Measurements from ENCODE around the gene ALKBH2.

ALKBH2 gene

GRCh38 chr12:109093022-109093918, at the start of gene ALKBH2:
TSS of gene ALKBH2 (minus strand) at chr12:109093472. CDS start at chr12:109092786, 686 bp downstream.
- Histone ChIP-seq H3K9ac (peak within 1 kb of the TSS; percentile 46 to 73 (median 67)), H3K4me3 (peak within 1 kb of the TSS; percentile 52 to 68 (median 56)), H3K27me3 (no peaks in the 10 kb centered on the region), H4K20me1 (peaks cover 0 to 11% (median 0%) of the 10 kb centered on the region in 11 experiments; a peak in 3 of 22 replicates), H3K9me3 (replicated peaks in 1 of 11) (no peaks in the 10 kb centered on the region), H3K36me3 (peaks cover 10 to 37% (median 23%) of the 10 kb centered on the region in 11 experiments; a peak in 20 of 22 replicates), H3K4me2 (peak within 1 kb of the TSS; percentile 74 to 97 (median 88)), H3K4me1 (peaks cover 25 to 64% (median 48%) of the 10 kb centered on the region in 10 experiments), H3K27ac (peak within 1 kb of the TSS; percentile 4 to 75 (median 60); a peak in 20 of 22 replicates)
- no peak for TF ChIP-seq Cebpa-rat (IDR thresholded peaks at IDR 0.05)

- no peak overlapping the region for H3K27ac ChIP-seq
- H3K4me3 ChIP-seq: no peak overlapping the region
- TF ChIP-seq Cebpa-rat (IDR thresholded peaks at IDR 0.05): no peak
- H3K27me3 ChIP-seq: no peaks in the 10 kb centered on the region
- no peak overlapping the region for H3K4me2 ChIP-seq
- H3K36me3 ChIP-seq: no peaks in the 10 kb centered on the region
- H3K4me1 ChIP-seq: no peaks in the 10 kb centered on the region
- no peaks in the 10 kb centered on the region for H4K20me1 ChIP-seq
- no peak overlapping the region for H3K9ac ChIP-seq
- H3K9me3 ChIP-seq (replicated peaks in 1 of 11): peaks cover 7 to 15% (median 12%) of the 10 kb centered on the region in 11 experiments; a peak in 20 of 22 replicates
Observed at GRCh38 chr12:109140560-109140959, 47.3 kb upstream of the ALKBH2 start.

- Histone ChIP-seq H3K36me3 (no peaks in the 10 kb centered on the region), H3K4me1 (no peaks in the 10 kb centered on the region), H3K9me3 (replicated peaks in 1 of 11) (peaks cover 7 to 15% (median 12%) of the 10 kb centered on the region in 11 experiments; a peak in 20 of 22 replicates), H3K9ac (no peak overlapping the region), H4K20me1 (no peaks in the 10 kb centered on the region), H3K27me3 (no peaks in the 10 kb centered on the region), H3K4me3 (no peak overlapping the region), H3K27ac (no peak overlapping the region), H3K4me2 (no peak overlapping the region)
- no peak for TF ChIP-seq Cebpa-rat (IDR thresholded peaks at IDR 0.05)
Observed at GRCh38 chr12:109139791-109140190, 46.5 kb upstream of the ALKBH2 start.

- no peak overlapping the region for H3K27ac ChIP-seq
- peaks cover 7 to 15% (median 12%) of the 10 kb centered on the region in 11 experiments; a peak in 20 of 22 replicates for H3K9me3 ChIP-seq (replicated peaks in 1 of 11)
- no peaks in the 10 kb centered on the region for H3K4me1 ChIP-seq
- H3K4me3 ChIP-seq: no peak overlapping the region
- H4K20me1 ChIP-seq: no peaks in the 10 kb centered on the region
- no peak overlapping the region for H3K9ac ChIP-seq
- no peak overlapping the region for H3K4me2 ChIP-seq
- H3K36me3 ChIP-seq: no peaks in the 10 kb centered on the region
- no peaks in the 10 kb centered on the region for H3K27me3 ChIP-seq
- no peak for TF ChIP-seq Cebpa-rat (IDR thresholded peaks at IDR 0.05)
Observed at GRCh38 chr12:109139360-109139759, 46.1 kb upstream of the ALKBH2 start.

GRCh38 chr12:109137055-109137454, 43.8 kb upstream of the ALKBH2 start:
- Histone ChIP-seq H3K4me1 (no peaks in the 10 kb centered on the region), H3K4me3 (no peak overlapping the region), H4K20me1 (no peaks in the 10 kb centered on the region), H3K36me3 (no peaks in the 10 kb centered on the region), H3K27ac (no peak overlapping the region), H3K27me3 (no peaks in the 10 kb centered on the region), H3K4me2 (no peak overlapping the region), H3K9ac (no peak overlapping the region), H3K9me3 (replicated peaks in 1 of 11) (peaks cover 7 to 15% (median 12%) of the 10 kb centered on the region in 11 experiments; a peak in 20 of 22 replicates)
- no peak for TF ChIP-seq Cebpa-rat (IDR thresholded peaks at IDR 0.05)

GRCh38 chr12:109134186-109134917, 41.1 kb upstream of the ALKBH2 start:
- peaks cover 7 to 15% (median 12%) of the 10 kb centered on the region in 11 experiments; a peak in 20 of 22 replicates for H3K9me3 ChIP-seq (replicated peaks in 1 of 11)
- no peak overlapping the region for H3K27ac ChIP-seq
- no peak overlapping the region for H3K4me2 ChIP-seq
- H4K20me1 ChIP-seq: no peaks in the 10 kb centered on the region
- no peaks in the 10 kb centered on the region for H3K27me3 ChIP-seq
- no peak overlapping the region for H3K9ac ChIP-seq
- H3K4me1 ChIP-seq: peaks cover 0 to 15% (median 8%) of the 10 kb centered on the region in 10 experiments; a peak in 9 of 20 replicates
- H3K4me3 ChIP-seq: no peak overlapping the region
- no peak for TF ChIP-seq Cebpa-rat (IDR thresholded peaks at IDR 0.05)
- H3K36me3 ChIP-seq: no peaks in the 10 kb centered on the region

GRCh38 chr12:109131154-109132050, 38.1 kb upstream of the ALKBH2 start:
- TF ChIP-seq Cebpa-rat (IDR thresholded peaks at IDR 0.05): no peak
- Histone ChIP-seq H3K4me1 (peaks cover 0 to 15% (median 8%) of the 10 kb centered on the region in 10 experiments; a peak in 9 of 20 replicates), H3K27me3 (no peaks in the 10 kb centered on the region), H3K9ac (no peak overlapping the region), H3K36me3 (no peaks in the 10 kb centered on the region), H3K27ac (0 out of 22 replicates have a peak overlapping the region, but pooled peaks of 1 of the 11 experiments have one; percentile 2), H3K9me3 (replicated peaks in 1 of 11) (peaks cover 7 to 12% (median 9%) of the 10 kb centered on the region in 11 experiments; a peak in 20 of 22 replicates), H3K4me3 (no peak overlapping the region), H3K4me2 (peak overlapping the region in 6 of 11 experiments; percentile 2 to 27 (median 11); a peak in 4 of 22 replicates), H4K20me1 (no peaks in the 10 kb centered on the region)

Data from BLaER1 treated with 17β-estradiol and CSF1 and Interleukin-3, amounts not matched to agents 10 nM and 100 nM (cell line).